SIG-M5 (cell line): ENCODE data around the gene CA10.

Experiments
- DNase-seq: peaks from one replicate; lab custom pipeline; 2025; lab: John Stamatoyannopoulos, UW

Gene CA10

GRCh38 chr17:51860954-51861561 is 297.5 kb downstream of the CA10 start:
- no peak for DNase-seq

DNA sequence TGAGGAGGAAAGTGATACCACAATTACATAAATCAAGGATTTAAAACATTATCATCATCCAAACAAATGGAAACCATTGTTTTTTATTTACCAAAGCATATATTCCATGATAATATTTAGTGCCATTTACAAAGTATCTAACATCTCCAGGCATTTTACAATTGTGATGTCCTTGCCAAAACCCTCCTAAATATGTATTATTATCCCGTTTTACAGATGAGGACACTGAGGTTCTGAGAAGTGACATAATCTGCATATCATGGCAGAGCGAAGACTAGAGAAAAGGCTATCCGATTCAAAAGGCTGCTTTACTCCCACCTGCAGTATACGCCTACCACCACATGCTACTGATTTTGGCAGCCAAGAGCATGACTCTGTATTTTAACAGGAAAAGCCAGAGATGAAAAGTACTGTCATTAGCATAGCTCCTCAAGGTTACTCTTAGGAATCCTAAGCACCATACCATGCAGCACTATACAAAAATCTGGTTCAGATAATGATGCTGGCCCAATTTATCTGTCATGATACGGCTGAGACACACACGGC is 301.4 kb downstream of the CA10 start:
- no peak for DNase-seq

- no peak for DNase-seq
Observed at GRCh38 chr17:51855806-51856205, 302.7 kb downstream of the CA10 start.

GRCh38 chr17:51853857-51854256 is 304.7 kb downstream of the CA10 start:
- DNase-seq = no peak

- DNase-seq = no peak
Observed at GRCh38 chr17:51852603-51853002, 305.9 kb downstream of the CA10 start.

GRCh38 chr17:51850201-51850600 is 308.3 kb downstream of the CA10 start:
- no peak for DNase-seq

GRCh38 chr17:51848451-51848850 is 310.1 kb downstream of the CA10 start:
- DNase-seq = no peak

- DNase-seq = no peak
Observed at GRCh38 chr17:51846566-51846965, 311.9 kb downstream of the CA10 start.

- DNase-seq = no peak
Observed at GRCh38 chr17:51845776-51846175, 312.7 kb downstream of the CA10 start.

GRCh38 chr17:51842763-51843162 is 315.8 kb downstream of the CA10 start:
- DNase-seq = no peak

- no peak for DNase-seq
Observed at GRCh38 chr17:51841669-51842068, 316.8 kb downstream of the CA10 start.

DNA sequence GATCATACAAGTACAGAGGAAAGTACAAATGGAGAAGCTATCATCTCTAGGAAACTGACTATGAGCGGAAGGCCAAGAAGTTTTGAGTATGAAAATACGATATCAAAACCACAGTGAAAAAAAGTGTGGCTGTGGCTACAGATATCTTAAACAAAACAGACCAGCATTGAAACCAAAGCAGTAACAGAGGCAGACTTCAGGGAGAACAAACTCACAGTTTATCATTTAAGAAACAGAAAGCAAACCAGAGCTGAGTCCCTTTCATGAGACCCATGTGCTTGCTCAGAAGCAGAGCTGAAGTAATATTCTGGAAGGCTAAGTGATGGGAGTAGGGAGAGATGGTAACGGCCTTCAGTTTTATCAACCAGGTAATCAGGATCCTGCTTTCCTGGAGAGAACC is 317.8 kb downstream of the CA10 start:
- no peak for DNase-seq

DNA sequence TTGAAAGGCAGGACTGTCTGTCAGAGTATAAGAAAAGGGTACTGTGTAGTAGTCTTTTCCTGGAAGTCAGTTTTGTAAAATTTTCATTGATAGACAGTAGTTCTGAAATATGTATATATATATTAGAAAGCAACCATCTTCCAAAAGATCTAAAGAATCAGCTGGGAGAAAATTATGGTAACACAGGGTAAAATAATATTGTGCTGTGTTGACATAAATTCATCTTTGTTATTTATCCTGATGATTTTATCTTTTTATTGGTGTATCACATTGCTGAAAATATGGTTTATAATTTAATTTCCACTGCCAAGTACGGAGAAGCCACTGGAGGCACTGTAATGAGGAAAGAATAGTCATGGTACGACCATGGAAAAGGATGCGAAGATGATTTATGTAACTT is 324.9 kb downstream of the CA10 start:
- no peak for DNase-seq

DNA sequence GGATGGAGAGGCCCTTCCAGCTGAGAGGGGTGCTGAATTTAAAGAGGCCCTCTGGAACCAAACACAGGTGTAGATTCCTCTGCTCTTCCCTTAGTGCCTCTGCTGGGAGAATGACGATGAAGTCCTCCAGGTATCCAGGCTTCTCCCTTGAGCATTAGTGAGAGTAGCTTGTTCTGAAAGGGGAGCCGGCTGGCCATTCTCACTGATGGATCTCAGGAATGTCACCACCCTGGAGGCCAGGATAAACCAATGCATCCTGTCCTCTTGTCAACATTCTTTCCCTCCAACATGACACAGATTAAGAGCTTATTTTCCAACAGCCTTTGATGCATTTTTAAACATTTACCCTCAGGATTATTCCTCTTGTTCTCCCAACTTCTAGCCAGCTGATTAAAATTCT is 325.5 kb downstream of the CA10 start:
- no peak for DNase-seq

DNA sequence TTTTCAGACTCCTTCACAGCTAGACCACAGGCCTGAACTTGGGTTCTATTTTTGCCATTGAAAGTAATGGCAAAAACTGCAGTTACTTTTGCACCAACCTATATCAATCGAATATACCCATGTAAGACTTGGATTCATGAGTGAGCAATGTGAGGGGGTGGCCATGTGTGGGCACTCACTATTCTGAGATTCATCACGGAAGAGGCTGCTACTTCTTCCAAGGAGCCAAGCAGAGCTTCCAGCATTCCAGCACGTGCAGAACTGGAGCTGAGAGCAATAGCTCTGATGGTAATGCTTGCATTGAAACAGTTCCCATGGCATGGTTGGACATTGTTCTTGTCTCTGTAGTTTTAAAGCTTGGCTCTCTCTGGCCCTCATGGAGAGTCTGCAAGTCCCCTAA is 327.6 kb downstream of the CA10 start:
- DNase-seq = no peak

GRCh38 chr17:51830451-51830850 is 328.1 kb downstream of the CA10 start:
- no peak for DNase-seq

DNA sequence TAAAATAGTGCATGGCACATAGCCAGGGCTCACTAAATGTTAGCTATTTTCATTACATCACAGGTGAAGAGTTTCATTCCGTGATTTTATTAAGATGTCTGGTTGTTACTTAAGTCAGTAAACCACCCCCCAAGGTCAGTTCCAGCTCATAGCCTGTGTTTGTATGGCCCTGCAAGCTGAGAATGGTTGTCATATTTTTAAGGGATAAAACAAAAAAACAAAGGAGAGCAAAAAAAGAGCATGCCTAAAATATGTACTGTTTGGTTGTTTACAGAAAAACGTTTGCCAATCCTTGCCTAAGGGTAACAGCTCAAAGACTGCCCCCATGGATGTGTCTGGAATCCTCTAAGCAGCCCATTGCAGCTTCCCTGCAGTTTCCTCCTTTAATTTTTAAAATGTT is 329.6 kb downstream of the CA10 start:
- DNase-seq = no peak

DNA sequence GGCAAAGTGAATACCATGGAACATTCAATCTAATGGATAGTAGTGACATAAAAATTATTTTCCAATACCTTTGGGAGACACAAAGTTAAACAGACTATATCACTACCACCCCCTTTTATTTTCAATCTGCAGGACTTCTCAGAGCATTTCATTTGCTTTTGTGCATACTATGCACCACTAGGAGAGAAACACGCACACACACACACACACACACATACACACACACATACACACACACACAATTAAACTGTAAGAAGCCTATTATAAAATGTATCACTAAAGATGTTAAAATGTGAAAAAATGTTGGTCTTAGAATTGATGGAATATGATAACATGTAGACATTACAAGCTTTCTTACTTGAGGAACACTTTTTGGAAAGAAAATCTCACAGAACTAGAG is 331.4 kb downstream of the CA10 start:
- DNase-seq = no peak

- DNase-seq = no peak
Observed at GRCh38 chr17:51820766-51821165, 337.7 kb downstream of the CA10 start.

DNA sequence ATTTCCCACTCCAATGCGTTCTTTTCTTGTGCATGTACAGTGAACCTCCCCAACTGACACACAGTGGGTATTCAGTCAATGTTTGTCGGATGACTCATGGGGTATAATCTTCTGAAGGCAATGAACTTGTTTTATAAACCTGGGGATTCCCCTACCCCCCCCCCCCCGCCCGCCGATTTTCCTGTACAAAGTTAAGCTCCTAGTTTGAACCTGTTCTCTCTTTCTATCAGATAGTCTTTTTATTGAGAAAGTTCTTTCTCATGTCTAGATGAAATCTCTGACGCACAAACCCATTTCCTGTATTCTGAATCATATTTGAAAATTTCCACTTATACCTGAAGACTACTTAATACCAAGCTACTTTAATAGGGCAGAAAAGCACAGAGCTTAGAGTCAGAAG is 338.3 kb downstream of the CA10 start:
- no peak for DNase-seq

DNA sequence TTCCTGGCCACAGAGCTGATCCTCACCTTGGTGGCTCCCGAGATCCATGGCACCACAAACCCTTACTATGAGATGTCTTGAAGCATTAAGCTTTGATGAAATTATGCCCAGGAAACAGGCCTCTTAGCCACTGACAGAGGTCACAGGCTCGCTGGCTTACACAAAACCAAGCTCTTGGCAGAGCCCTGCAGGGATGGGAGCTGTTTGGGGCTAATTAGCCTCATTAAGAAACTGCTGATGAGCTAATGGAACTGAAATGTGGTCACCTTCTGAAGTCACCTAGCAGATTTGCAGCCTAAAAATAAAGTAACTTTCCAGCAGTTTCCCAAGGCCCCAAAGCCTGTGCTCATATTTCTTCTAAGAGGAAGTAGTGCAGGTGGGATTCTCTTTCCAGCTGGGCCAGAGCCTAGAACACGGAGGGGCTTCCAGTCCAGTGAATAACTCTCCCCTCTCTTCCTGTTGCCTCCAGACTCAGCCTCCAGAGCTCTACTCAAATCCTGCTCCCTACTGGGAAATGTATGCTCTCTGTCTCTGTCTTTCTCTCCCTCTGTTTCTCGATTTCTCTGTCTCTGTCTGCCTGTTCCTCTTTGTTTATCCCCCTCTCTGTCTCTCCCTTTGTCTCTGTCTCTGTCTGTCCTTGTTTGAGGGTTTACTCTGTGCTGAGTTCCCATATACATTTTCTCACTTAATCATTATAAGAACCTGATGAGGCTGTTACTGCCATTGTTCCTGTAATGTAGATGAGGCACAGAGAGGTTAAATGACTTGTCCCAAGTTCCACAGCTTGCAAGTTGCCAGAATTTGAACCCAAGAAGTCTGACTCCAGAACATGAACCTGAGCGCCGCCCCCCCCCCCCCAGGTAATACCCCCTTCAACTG is 338.9 kb downstream of the CA10 start:
- no peak for DNase-seq

- DNase-seq = no peak
Observed at GRCh38 chr17:51818777-51819176, 339.7 kb downstream of the CA10 start.

GRCh38 chr17:51817955-51818354 is 340.6 kb downstream of the CA10 start:
- DNase-seq = no peak
